HL-60/S4 treated with phorbol 12-myristate 13-acetate at 8.2 ng/mL for 4 days and 3 days (cell line): ENCODE results near the gene RRAD.
"Not testable (repeated sequence)": the region's sequence is repeated elsewhere in the genome, so short reads cannot be mapped to it uniquely, and the experiment has no call there.

Experiments
- in situ Hi-C: fragments of 300-500 bp; cut with MboI; formaldehyde crosslinking; loops from 2 replicates; pipeline ENCODE4 v1.15.0; 2022; ENCODE audit warnings: low sequenced_read_pairs

Gene RRAD

GRCh38 chr16:66935314-66936011 lies 10.1 kb upstream of the RRAD start, which contains the start of gene CES2:
CES2 (plus strand) TSS chr16:66935516; CDS start chr16:66935636, 120 bp downstream.
- in situ Hi-C loops = no loop called here

GRCh38 chr16:66934839-66935313 lies 9.5 kb upstream of the RRAD start:
- in situ Hi-C loops = not testable (repeated sequence)

- in situ Hi-C loops = no loop called here
These were observed 9.0 kb upstream of the RRAD start, which contains the start of gene CIAO2B for GRCh38 chr16:66934138-66934838. CIAO2B (minus strand) TSS chr16:66934402; CDS start chr16:66934364, 38 bp downstream.

GRCh38 chr16:66933776-66934137 lies 8.4 kb upstream of the RRAD start:
- in situ Hi-C loops = no loop called here

GRCh38 chr16:66932076-66932475 lies 6.7 kb upstream of the RRAD start:
- in situ Hi-C loops = no loop called here

- in situ Hi-C loops = no loop called here
These were observed 6.3 kb upstream of the RRAD start for GRCh38 chr16:66931665-66932064.

- in situ Hi-C loops = no loop called here
These were observed 4.9 kb upstream of the RRAD start for GRCh38 chr16:66930189-66930588.

GRCh38 chr16:66928702-66929388 lies 3.5 kb upstream of the RRAD start:
- in situ Hi-C loops = no loop called here

GRCh38 chr16:66927918-66928649 lies 2.7 kb upstream of the RRAD start:
- in situ Hi-C loops = no loop called here

- in situ Hi-C loops = no loop called here
These were observed 1.7 kb upstream of the RRAD start for GRCh38 chr16:66926961-66927436.

- in situ Hi-C loops = no loop called here
These were observed 1.0 kb upstream of the RRAD start for GRCh38 chr16:66926171-66926947.

GRCh38 chr16:66924527-66925321 lies 611 bp downstream of the RRAD start:
- in situ Hi-C loops = no loop called here

- in situ Hi-C loops = no loop called here
These were observed 1.5 kb downstream of the RRAD start for GRCh38 chr16:66923866-66924265.

GRCh38 chr16:66923247-66923731 lies 2.0 kb downstream of the RRAD start:
- in situ Hi-C loops = no loop called here

GRCh38 chr16:66921729-66922450 lies 3.4 kb downstream of the RRAD start:
- in situ Hi-C loops = no loop called here

GRCh38 chr16:66920924-66921680 lies 4.2 kb downstream of the RRAD start:
- in situ Hi-C loops = no loop called here

GRCh38 chr16:66920299-66920590 lies 5.1 kb downstream of the RRAD start:
- in situ Hi-C loops = no loop called here
